BLaER1 (cell line): ENCODE measurements around the gene CLASP1.
"Not testable (repeated sequence)": the region's sequence is repeated elsewhere in the genome, so short reads cannot be mapped to it uniquely, and the experiment has no call there.

Source experiments
- H3K27ac ChIP-seq: shearing (Covaris generic); formaldehyde crosslinking; 2 replicates; pipeline ENCODE4 v1.8.1; 2022
- H3K27me3 ChIP-seq: shearing (Covaris generic); formaldehyde crosslinking; 2 replicates; pipeline ENCODE4 v1.8.1; 2022
- H3K36me3 ChIP-seq: shearing (Covaris generic); formaldehyde crosslinking; 2 replicates; pipeline ENCODE4 v1.8.1; 2022
- H3K4me1 ChIP-seq: shearing (Covaris generic); formaldehyde crosslinking; 2 replicates; pipeline ENCODE4 v1.8.1; 2022
- H3K4me2 ChIP-seq: shearing (Covaris generic); formaldehyde crosslinking; 2 replicates; pipeline ENCODE4 v1.8.1; 2022
- H3K4me3 ChIP-seq: shearing (Covaris generic); formaldehyde crosslinking; 2 replicates; pipeline ENCODE4 v1.8.1; 2022
- H3K9ac ChIP-seq: shearing (Covaris generic); formaldehyde crosslinking; 2 replicates; pipeline ENCODE4 v1.8.1; 2022
- H3K9me3 ChIP-seq: shearing (Covaris generic); formaldehyde crosslinking; 2 replicates; pipeline ENCODE4 v1.8.1; 2022
- H4K20me1 ChIP-seq: shearing (Covaris generic); formaldehyde crosslinking; 2 replicates; pipeline ENCODE4 v1.8.1; 2022
- Cebpa-rat ChIP-seq: shearing (Covaris generic); IDR thresholded peaks from 2 replicates; pipeline ENCODE4 v1.8.1; 2022

The CLASP1 gene

GRCh38 chr2:121649149-121649595 lies at the start of gene CLASP1:
TSS of gene CLASP1 (minus strand) at chr2:121649462. CDS start at chr2:121605895, 43,567 bp downstream.
- TF ChIP-seq Cebpa-rat: no peak
- Histone ChIP-seq H3K36me3 (peaks cover 16% of the 10 kb centered on the region), H4K20me1 (peaks cover 44% of the 10 kb centered on the region), H3K27ac (peak within 1 kb of the TSS; percentile 96), H3K9ac (peak within 1 kb of the TSS; percentile 94), H3K9me3 (no peaks in the 10 kb centered on the region), H3K4me3 (peak within 1 kb of the TSS; percentile 90), H3K27me3 (no peaks in the 10 kb centered on the region), H3K4me2 (peak within 1 kb of the TSS; percentile 90), H3K4me1 (peaks cover 62% of the 10 kb centered on the region)

DNA sequence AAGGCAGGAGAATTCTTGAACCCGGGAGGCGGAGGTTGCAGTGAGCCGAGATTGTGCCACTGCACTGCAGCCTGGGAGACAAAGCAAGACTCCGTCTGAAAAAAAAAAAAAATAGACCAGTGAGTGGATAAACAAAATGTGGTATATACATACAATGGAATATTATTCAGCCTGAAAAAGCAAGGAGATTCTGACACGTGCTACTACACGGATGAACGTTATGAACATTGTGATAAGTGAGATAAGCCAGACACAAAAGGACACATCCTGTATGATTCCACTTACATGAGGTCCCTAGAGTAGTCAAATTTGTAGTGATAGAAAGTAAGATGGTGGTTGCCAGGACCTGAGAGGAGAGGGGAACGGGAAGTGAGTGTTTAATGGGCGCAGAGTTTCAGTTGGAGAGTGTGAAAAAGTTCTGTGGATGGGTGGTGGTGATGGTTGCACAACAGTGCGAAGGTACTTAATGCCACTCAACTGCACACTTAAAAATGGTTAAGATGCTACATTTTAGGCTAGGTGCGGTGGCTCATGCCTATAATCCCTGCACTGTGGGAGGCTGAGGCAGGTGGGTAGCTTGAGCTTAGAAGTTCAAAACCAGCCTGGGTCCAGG lies 49.2 kb upstream of the CLASP1 start:
- Histone ChIP-seq H3K9me3 (no peaks in the 10 kb centered on the region), H3K4me3 (no peak overlapping the region), H3K27me3 (no peaks in the 10 kb centered on the region), H3K4me2 (peak overlapping the region; percentile 87), H3K36me3 (no peaks in the 10 kb centered on the region), H4K20me1 (no peaks in the 10 kb centered on the region), H3K4me1 (peaks cover 36% of the 10 kb centered on the region), H3K27ac (no peak overlapping the region), H3K9ac (no peak overlapping the region)
- TF ChIP-seq Cebpa-rat: no peak

DNA sequence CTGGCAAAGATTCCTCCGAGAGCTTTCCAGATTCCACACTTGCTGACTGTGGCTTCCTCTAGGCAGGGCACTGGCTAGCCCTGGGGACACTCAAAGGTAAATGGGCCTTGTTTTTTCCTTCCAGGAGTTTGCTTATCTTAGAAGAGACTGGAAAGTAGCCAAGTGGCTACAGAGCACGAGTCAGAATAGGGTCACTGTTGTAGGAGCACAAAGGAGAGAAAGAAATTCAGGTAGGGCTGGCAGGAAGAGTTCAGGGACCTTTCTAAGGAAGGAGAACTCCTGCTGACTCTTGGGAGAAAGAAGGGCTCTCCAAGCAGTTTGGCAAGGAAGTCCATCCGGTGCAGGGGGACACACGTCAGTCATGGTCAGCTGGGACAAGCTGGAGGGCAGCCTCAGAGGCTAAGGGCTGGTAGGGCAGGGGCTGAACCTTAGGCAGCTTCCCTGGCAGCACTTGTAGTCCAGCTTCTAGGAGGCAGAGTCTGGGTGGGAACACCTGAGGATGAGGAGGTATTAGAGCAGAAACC lies 47.9 kb upstream of the CLASP1 start:
- no peak for TF ChIP-seq Cebpa-rat
- Histone ChIP-seq H3K27ac (no peak overlapping the region), H3K27me3 (no peaks in the 10 kb centered on the region), H3K9me3 (no peaks in the 10 kb centered on the region), H4K20me1 (no peaks in the 10 kb centered on the region), H3K4me2 (no peak overlapping the region), H3K9ac (no peak overlapping the region), H3K4me1 (peaks cover 36% of the 10 kb centered on the region), H3K4me3 (no peak overlapping the region), H3K36me3 (no peaks in the 10 kb centered on the region)

DNA sequence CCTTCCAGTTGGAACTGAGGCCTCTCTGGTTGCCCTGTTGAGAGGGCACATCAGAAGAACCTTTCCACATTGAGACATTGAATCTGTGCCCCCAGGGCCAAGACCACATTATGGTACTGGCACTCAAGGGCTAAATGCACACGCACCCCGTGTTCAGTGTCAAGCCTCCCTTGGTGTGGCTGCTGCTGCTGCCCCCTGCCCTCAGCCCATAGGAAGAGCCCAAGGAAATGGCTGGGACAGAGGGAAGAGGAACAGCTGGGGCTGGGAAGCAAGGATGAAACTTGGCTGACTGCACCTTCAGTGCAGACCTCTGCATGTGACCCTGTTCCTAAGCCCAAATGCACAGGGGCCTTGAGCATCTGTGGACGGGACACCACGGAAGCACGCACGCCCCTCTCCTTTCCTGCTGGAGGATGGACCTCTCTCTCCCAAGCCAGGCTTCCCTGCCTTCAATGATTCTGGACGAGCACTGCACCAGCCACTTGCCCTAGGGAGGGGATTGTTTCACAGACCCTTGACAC lies 47.2 kb upstream of the CLASP1 start:
- Histone ChIP-seq H3K9me3 (no peaks in the 10 kb centered on the region), H4K20me1 (no peaks in the 10 kb centered on the region), H3K9ac (no peak overlapping the region), H3K27me3 (no peaks in the 10 kb centered on the region), H3K4me2 (no peak overlapping the region), H3K4me1 (peaks cover 31% of the 10 kb centered on the region), H3K27ac (no peak overlapping the region), H3K4me3 (no peak overlapping the region), H3K36me3 (no peaks in the 10 kb centered on the region)
- TF ChIP-seq Cebpa-rat: no peak

DNA sequence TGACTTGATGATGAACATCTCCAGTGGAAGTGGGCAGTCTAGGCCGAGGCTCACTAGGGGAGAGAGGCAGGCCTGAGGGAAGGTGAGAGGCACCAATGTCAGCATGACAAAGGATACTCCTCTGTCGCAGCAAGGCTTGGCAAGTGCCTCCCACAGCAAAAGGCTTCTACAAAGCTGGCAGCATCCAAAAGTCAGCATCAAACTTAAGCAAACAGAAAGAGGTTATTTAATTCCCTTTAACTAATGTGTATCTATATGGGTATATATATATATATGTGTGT lies 45.8 kb upstream of the CLASP1 start:
- no peak overlapping the region for H3K9ac ChIP-seq
- no peaks in the 10 kb centered on the region for H3K36me3 ChIP-seq
- H3K27me3 ChIP-seq: no peaks in the 10 kb centered on the region
- H4K20me1 ChIP-seq: no peaks in the 10 kb centered on the region
- H3K4me2 ChIP-seq: no peak overlapping the region
- no peak overlapping the region for H3K27ac ChIP-seq
- peaks cover 17% of the 10 kb centered on the region for H3K4me1 ChIP-seq
- no peaks in the 10 kb centered on the region for H3K9me3 ChIP-seq
- H3K4me3 ChIP-seq: no peak overlapping the region
- TF ChIP-seq Cebpa-rat: no peak

- H3K4me1 ChIP-seq: peaks cover 12% of the 10 kb centered on the region
- no peaks in the 10 kb centered on the region for H3K36me3 ChIP-seq
- H3K27ac ChIP-seq: no peak overlapping the region
- no peaks in the 10 kb centered on the region for H3K9me3 ChIP-seq
- H3K27me3 ChIP-seq: no peaks in the 10 kb centered on the region
- H3K4me2 ChIP-seq: no peak overlapping the region
- no peak overlapping the region for H3K9ac ChIP-seq
- H3K4me3 ChIP-seq: no peak overlapping the region
- no peaks in the 10 kb centered on the region for H4K20me1 ChIP-seq
- TF ChIP-seq Cebpa-rat: no peak
Measured at GRCh38 chr2:121694398-121695170, 45.3 kb upstream of the CLASP1 start.

- not testable (repeated sequence) for H4K20me1 ChIP-seq, H3K4me2 ChIP-seq, H3K9me3 ChIP-seq, H3K27me3 ChIP-seq, H3K36me3 ChIP-seq, H3K4me3 ChIP-seq, H3K4me1 ChIP-seq, H3K27ac ChIP-seq, H3K9ac ChIP-seq
Measured at GRCh38 chr2:121690572-121690971, 41.3 kb upstream of the CLASP1 start.

DNA sequence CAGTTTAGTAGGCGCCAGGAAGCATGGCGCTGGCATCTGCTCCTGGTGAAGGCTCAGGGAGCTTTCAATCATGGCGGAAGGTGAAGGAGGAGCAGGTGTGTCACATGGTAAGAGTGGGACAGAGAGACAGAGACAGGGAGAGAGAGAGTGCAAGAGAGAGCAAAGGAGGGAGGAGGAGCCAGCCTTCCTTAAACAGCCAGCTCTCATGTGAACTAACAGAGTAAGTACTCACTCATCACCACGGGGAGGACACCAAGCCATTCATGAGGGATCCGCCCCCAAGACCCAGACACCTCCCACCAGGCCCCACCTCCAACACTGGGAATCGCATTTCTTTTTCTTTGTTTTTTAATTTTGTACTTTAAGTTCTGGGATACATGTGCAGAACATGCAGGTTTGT lies 40.8 kb upstream of the CLASP1 start:
- Histone ChIP-seq H3K9me3 (no peaks in the 10 kb centered on the region), H3K27me3 (no peaks in the 10 kb centered on the region), H3K27ac (no peak overlapping the region), H3K4me2 (no peak overlapping the region), H3K36me3 (no peaks in the 10 kb centered on the region), H3K9ac (no peak overlapping the region), H3K4me3 (no peak overlapping the region), H4K20me1 (no peaks in the 10 kb centered on the region), H3K4me1 (no peaks in the 10 kb centered on the region)
- TF ChIP-seq Cebpa-rat: no peak

DNA sequence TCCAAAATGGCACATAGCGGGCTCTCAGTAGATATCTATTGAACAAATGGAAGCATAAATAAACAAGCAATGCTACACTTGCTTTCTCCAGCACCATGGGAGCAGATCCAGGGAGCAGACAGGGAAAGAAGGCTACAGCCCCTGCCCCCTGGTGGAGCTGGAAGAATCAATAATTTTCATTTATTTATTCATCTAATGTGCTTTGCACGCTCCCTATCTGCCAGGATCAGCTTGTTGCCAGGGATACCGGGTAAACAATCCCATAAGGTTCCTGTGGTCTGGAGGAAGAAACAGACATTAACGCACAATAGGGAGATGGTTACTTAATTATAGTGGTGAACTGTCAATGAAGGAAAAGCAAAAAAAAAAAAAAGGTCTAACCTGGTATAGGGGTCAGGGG lies 40.1 kb upstream of the CLASP1 start:
- Histone ChIP-seq H3K4me1 (no peaks in the 10 kb centered on the region), H3K4me2 (no peak overlapping the region), H3K9ac (no peak overlapping the region), H3K9me3 (peaks cover under 1% of the 10 kb centered on the region; the same call in 1 of the 2 replicates), H3K36me3 (no peaks in the 10 kb centered on the region), H3K27ac (no peak overlapping the region), H3K4me3 (no peak overlapping the region), H4K20me1 (no peaks in the 10 kb centered on the region), H3K27me3 (no peaks in the 10 kb centered on the region)
- no peak for TF ChIP-seq Cebpa-rat

DNA sequence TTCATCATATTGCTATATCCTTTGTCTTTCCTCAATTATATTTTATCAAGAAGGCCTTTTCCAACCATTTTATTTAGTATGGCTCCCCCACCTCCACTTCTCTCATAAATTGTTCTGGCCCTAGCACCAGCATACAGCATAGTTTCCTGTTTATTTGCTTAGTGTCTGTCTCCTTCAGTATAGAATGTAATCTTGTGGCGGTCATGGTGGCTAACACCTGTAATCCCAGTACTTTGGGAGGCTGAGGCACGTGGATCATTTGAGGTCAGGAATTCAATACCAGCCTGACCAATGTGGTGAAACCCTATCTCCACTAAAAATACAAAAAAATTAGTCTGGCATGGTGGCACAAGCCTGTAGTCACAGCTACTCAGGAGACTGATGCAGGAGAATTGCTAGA lies 39.6 kb upstream of the CLASP1 start:
- Histone ChIP-seq H3K4me1 (no peaks in the 10 kb centered on the region), H3K4me3 (no peak overlapping the region), H4K20me1 (no peaks in the 10 kb centered on the region), H3K4me2 (no peak overlapping the region), H3K36me3 (no peaks in the 10 kb centered on the region), H3K9ac (no peak overlapping the region), H3K9me3 (peaks cover 6% of the 10 kb centered on the region), H3K27me3 (no peaks in the 10 kb centered on the region), H3K27ac (no peak overlapping the region)
- TF ChIP-seq Cebpa-rat: no peak
